GM18873 (cell line): ENCODE measurements around the gene OPTN.

ENCODE experiments used
- ATAC-seq: cut with Tn5 transposase; IDR thresholded peaks from one replicate; pipeline ENCODE4 v1.9.1; 2021; ENCODE audit warnings: mild to moderate bottlenecking, moderate library complexity, moderate number of reproducible peaks; ENCODE audit not compliant: unreplicated experiment, low FRiP score

Gene OPTN

DNA sequence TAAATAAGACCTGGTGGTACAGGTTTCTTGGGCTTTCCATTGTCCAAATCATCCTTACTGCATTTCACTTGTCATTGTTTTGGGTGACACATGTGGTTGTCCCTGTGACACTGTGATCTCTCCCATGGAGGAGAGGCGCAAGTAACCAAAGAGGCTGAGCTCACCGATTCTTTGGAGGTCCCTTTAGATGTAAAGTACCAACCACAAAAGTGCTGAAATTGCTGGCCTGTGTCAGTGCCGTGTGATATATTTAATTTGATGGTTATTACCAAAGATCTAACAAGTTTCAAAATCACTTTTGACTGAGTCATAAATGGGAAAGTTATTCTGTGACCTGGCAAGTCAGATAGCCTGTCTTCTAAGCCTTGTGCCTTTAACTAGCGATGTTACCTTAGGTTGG, 80.8 kb downstream of the OPTN start:
- ATAC-seq, result no peak

GRCh38 chr10:13182424-13182823, 82.5 kb downstream of the OPTN start:
- ATAC-seq, result no peak

DNA sequence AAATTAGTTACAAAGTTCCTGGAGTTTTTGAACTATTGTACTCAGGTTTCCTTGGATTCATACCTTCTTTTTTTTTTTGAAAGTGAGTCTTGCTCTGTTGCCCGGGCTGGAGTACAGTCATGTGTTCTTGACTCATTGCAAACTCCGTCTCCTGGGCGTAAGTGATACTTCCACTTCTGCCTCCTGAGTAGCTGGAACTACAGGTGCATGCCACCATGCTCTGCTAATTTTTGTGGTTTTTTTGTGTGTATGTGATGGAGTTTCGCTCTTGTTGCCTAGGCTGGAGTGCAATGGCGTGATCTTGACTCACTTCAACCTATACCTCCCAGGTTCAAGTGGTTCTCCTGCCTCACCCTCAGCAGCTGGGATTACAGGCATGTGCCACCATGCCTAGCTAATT, 83.7 kb downstream of the OPTN start:
- ATAC-seq, result no peak

GRCh38 chr10:13184276-13184675, 84.3 kb downstream of the OPTN start:
- ATAC-seq, result no peak

DNA sequence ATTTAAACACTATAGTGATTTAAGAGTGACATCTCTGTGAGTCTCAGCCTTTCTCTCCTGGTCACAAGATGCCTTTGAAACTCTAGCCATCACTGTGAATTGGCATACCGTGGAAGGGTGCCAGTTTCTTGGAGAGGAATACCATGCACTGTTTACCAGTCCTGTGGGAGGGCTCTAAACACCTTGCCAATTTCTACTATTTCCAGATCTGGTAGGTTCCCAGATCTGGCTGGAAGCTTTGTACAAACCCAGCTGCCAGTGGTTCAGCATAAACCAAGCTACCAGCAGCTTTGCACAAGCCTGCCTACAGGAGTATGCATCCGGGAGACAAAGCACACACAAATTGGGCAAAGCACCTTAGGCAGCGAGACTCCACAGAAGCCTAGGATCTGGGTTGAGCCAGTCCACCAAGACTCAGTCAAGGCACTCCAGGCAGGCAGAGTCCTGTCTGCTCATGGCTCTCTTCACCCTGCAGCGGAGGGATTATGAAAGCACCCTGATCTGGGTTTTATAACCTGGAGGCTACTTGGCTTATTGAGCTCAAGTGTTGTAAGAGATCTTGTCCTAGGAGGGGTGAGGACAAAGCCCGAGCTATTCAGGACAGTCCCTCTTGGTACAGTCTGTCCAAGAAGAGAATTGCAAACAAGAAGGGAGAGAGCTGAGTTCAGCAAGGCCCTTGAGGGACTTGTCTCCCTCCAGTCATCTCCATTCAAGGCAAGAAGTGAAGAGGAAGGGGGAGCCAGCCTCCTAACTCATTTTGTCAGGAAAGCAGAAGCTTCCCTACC, 85.0 kb downstream of the OPTN start:
- ATAC-seq, result no peak

DNA sequence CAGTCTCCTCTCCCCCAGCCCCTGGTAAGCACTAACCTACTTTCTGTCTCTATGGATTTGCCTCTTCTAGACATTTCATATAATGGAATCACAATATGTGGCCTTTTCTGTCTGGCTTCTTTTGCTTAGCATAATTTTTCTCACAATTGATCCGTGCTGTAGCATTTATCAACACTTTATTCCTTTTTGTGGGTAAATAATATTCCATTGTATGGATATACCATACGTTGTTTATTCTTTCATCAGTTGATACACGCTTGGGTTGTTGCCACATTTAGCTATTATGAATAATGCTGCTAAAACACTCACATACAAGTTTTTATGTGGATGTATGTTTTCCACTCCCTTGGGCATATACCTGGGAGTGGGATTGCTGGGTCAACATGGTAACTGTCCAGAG, 87.2 kb downstream of the OPTN start:
- no peak for ATAC-seq
